H4 (cell line): ENCODE data around the gene TLE5. TPM values are rescaled to one million over a fixed set of nuclear protein-coding genes. Genes with fewer than 3 reads are reported as not detected.
A peak's percentile ranks its signal among the peaks of the same experiment; 100 is the strongest.
"Not testable (repeated sequence)": the region's sequence is repeated elsewhere in the genome, so short reads cannot be mapped to it uniquely, and the experiment has no call there.

Experiments
- DNase-seq: peaks from one replicate; pipeline ENCODE4 v3.0.0-alpha.2; 2015; ENCODE audit warnings: low spot score
- total RNA-seq: library from RNA; depleted of rRNA; stranded (reverse); fragments of >200 nt; shearing (Covaris generic); gene quantifications from 2 replicates; pipeline ENCODE4 v1.2.3, GENCODE V29; 2014

Gene TLE5
- total RNA-seq, 1 experiment from 2014 or later, result 136 TPM

DNA sequence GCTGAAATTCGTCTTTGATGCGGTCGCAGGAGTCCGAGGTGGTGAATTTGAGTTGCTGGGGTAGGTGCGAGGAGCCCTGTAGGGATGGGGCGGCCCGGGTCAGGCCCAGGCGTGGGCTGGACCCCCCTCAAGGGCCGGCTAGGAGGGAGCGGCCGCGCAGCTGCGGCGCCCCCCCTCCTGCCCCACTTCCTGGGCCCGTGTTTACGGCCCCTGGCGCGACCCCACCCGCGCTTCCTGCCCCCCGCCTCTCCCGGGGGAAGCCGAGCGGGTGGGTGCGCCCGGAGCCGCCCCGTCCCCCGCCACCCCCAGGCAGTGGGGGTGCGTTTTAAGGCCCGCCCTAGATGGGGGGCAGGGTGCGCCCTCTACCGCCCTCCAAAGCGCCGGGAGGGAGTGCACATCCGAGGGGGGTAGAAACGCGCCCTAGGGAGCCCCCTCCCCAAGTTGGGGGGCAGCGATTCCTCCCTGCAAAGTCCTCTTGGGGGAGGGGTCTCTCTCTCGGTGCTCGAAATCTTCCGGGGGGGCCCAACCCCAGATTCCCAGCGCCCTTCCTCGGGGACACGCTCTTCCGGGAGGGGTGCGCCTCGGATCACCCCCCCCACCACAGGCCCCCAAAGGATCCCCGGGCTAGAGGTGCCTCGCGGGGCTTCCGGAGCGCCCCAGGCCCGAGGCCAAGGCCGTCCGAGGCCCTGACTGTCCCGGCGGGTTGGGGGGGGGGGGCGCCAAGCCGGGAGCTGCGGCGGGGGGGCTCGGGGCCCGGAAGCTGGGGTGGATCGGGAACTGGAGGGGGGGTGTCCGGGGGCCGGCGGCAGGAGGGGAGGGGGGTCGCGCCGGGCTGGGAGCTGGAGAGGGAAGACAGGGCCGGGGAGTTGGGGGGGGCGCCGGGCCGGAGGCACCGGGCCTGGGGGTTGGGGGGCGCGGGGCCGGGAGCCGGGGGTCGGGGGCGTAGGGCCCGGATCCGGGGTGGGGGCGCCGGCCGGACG is 823 bp downstream of the TLE5 start:
- DNase-seq, result no peak

DNA sequence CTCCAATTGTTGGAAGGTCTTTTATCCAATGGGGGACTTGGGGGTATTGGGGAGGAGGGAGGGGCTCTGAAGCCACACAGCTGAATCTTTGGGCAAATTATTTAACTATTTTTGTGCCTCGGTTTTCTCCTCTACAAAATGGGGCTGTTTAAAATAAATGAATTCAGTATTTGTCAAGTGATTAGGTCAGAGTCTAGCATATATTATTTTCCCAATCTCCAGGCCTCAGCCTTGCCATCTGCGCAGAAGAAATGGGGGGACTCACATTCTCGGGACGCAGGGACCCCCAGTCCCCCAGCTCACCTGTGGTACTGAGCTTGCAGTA is 1.5 kb downstream of the TLE5 start:
- DNase-seq, result no peak

DNA sequence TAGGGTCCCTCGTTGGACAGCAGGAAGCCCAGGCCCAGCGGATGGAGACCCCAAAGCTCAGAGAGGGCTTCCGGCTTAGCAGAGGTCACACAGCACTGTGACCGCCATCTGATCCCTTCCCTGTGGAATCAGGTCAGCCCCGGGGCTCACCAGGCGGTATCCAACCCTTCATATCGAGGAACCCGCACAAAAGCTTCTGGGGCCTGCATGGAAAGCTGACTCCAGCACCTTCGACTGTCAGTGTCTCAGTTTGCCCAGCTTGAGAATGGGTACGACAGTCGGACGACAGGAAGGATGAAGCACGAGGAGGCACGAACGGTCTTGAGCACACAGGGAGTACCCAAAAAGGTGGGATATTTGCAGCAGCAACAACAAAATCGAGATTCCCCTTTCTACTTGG is 2.6 kb downstream of the TLE5 start:
- DNase-seq, result no peak

DNA sequence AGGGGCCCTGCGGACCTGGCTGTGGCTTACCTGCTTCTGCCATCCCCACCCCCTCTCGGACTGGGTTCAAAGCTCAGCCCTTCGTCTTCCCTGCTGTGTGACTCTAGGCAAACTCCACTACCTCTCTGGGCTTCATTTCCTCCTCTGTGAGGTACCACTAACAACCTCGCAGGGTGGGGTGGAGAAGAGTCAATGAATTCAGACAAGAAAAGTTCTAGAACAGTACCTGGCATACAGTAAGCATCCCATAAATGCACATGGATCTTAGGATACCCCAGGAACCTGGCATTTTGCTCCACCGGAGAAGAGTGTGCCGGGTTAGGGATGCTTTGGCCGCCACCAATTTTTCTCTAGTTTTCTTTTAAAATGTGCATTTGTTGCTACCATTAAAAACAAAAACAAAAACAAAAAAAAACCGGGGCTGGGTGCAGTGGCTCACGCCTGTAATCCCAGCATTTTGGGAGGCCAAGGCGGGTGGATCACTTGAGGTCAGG is 3.4 kb downstream of the TLE5 start:
- no peak for DNase-seq

DNA sequence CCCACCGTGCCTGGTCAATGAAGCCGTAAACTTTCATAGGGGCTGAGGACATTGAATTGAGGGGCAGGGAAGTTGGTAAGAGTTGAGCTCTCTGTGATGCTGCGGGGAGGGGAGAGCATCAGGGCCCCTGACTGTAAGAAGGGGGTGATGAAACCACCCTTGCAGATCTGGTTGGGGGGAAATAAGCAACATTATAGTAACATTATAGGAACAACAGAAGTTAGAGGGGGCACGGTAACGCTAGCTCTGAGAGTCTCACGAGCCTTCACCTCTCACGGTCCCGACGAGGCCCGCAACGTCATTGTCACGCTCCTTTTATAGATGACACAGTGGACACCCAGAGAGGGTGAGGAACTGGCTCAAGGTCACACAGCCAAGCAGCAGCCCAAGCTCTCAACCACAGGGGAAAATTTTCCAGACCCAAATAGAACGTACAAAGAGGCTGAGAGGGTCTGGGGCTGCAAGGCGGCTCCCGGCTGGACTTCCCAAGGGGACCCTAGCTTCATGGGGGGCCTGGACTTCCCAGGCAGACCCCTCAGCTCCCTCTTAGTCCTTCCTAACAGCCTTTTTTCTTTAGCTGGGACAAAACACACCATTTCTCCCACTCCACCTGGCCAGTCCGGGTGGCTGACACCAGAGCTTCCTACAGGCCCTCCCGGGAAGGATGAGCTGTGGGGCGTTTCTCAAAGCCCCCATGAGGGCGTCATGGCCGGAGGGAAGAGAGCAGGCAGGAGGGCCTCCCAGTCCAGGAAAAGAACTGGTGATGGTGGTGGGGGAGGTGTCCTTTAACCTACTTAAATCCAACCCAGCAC is 4.1 kb downstream of the TLE5 start:
- DNase-seq, result no peak

DNA sequence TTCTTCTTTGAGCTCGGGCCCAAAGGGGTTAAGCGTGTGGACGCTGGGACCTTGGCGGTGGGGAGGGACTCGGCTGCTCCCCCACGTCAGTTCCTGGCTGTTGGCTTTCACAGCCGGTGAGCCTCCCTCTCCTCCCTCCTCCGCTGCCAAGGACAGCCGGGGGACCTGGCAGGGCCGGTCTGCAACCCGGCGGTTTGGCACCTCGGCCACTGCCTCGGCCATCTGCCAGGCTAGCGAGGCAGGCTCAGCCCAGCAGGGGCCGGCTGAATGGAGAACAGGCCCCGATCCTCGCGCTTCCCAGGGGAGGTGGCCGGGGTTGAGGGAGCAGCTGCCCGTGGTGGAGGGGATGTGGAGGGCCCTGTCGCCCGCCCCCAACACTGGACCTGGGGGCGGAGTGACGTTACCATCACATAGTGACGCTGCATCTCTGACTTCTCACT is 5.0 kb downstream of the TLE5 start:
- no peak for DNase-seq

DNA sequence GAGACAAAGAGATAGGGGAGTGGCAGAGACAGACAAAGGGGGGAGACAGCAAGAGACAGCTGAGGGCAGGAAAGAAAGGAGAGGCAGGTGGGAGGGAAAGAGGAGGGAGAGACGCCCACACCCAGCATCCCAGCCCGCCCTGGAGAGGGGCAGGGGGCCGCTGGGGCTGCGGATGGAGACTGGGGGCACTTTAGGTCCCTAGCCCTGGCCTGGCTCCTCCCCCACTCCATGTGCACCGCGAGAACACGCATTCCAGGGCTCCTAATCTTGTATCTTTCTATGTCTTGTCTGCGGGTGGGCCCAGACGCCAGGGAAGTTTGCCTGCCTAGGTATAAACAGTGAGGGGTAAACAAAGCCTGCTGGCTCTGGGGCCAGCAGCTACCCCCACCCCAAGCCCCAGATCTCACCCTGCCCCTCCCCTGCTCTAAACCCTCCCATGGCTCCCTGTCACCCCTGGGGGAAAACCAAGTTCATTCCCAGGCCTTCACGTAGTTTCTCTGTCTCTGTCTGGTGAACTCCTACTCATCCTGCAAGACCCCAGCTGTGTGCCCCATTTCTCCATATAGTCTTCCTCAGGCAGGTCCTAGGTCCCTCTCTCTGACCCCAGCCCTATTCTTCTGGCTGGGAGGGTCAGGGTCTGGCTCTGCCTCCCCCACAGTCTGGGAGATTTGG is 5.7 kb downstream of the TLE5 start:
- no peak for DNase-seq

DNA sequence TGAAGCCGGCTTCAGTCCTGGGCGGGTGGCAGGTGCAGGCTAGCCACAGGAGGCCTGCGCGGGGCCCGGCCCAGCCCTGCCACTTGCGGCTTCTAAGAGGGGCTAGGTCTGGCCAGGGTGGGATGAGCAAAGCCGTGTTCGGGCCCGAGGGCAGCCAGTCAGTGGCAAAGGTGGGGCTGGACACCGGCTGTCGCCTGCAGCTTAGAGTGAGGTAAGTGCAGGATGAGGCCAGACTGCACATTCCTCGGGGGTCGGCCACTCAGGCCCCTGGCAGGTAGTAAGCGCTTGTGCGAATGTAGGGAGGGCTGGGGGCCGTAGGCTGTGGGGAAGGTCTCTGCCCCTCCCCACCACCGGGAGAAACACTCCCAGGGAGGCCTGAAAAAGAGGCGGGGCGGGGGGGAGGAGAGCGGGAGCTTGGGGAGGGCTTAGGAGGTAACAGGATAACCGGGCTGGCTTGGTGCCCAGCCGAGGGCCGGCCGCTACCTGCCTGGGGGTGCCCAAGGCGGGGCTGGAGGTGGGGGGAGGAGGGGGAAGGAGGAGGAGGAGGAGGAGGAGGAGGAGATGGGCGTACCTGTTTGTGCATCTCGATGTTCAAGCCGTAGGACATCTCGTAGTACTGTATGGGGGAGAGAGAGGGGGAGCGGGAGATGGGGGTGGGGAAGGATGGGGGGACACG is 6.4 kb downstream of the TLE5 start:
- DNase-seq, result no peak

DNA sequence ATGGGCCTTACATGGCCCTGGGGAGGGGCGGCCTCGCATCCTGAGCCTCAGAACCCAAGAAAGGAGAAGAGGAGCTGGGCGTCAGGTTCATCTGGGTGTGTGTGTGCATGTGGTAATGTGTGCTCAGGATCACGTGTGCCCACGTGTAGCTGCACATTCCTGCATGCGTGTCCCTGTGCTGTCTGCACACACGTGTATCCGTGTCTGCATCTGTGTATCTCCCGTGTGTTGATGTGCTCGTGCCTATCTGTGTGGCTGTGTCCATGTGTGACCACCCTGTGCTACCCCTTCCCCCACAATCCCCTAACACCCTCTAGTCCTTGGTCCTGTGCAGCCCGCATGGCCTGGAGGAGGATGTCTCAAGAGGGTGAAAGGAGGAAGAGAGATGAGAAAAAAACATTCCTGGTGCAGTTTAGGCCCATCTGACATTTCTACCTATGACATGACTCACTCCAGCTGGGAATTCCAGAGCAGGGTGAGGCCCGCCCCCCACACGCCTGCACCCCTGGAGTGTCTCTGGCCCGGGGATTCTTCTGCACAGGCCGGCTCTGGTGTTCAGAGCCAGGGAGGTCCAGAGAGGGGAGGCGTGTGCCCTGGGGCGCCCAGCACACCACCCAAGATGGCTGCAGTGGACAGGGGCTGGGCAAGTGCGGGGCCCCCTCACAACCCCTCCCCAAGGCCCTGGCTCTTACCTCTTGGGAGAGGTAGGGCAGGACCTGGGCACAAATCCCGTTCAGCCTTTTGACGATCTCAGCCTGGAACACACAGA is 7.1 kb downstream of the TLE5 start:
- DNase-seq, result no peak

DNA sequence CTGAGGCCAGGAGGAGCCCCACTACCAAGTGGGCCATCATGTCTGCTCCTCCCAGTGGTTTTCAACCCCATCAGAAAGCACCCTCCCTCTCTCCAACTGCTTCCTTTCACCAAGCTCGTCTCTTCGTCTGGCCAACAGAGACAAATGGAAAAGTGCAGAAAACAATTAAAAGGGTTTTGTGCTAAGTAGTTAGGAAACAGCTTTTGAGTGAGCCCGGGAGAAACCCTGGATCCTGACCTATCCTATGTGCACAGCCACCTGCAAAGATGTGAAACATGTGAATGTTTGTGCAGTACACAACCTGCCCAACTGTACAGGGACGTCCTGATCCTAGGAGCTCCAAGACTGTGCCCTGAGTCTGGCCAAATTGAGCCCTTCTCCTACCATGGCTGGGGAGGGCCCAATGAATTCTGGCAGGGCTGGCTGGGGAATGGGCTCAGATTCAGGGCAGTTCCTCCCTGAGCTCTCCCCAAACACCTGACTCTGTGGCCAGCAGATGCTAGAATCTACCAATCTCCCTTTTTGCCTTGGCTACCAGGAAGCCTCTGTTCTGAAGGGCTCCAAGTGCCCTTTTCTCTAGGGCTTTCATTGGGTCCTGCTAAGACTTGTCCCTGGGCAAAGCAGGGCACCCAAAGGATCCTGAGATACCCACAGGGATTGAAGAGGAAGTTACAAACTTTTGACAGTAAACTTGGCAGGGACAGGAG is 7.9 kb downstream of the TLE5 start:
- no peak for DNase-seq

DNA sequence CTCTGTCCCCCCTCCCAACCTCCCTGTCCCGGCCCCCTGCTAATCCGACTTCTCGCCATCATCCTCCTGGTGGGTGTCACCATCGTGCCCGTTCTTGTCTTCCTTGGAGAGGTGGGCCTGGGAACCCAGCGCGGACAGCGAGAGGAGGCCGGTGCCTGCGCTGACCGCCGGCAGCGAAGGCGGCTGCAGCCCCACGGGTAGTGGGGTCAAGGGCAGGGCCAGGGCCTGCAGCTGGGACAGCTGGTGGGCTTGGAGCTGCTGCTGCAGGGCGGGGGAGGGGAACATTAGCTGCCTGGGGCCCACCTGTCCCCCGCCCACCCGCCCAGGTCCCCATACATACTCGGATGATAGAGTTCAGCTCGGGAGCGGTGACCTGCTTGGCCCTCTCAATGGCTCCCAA is 8.5 kb downstream of the TLE5 start:
- no peak for DNase-seq

DNA sequence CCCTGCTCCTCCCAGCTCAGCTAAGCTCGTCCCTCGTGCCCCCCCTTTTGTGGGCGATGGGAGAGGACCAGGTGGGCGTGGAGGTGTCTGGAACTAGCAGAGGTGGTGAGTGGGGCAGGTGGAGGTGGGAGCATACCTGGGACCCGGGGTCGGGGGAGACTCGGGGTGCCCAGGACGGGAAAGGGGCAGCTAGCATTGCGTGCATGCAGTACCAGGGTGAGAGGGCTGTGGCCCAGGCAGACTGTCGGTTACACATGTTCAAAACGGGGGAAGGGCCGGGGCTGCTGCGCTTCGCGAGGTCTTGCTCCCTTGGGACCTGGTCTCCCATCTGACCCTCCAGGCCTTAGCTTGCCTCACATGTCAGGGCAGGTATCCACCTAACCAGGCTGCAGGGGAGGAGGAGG is 9.1 kb downstream of the TLE5 start:
- DNase-seq, result no peak

DNA sequence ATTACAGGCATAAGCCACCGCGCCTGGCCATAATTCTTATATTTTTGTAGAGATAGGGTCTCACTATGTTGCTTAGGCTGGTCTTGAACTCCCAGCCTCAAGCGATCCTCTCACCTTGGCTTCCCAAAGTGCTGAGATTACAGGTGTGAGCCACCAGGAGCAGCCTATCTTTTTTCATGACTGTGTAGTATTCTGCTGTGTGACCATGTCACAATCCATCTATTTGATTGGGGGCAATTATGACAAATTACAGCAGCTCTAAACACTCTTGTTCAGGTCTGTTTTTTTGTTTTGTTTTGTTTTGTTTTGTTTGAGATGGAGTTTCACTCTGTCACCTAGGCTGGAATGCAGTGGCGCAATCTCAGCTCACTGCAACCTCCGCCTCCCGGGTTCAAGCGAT is 12.3 kb downstream of the TLE5 start:
- DNase-seq, result not testable (repeated sequence)

DNA sequence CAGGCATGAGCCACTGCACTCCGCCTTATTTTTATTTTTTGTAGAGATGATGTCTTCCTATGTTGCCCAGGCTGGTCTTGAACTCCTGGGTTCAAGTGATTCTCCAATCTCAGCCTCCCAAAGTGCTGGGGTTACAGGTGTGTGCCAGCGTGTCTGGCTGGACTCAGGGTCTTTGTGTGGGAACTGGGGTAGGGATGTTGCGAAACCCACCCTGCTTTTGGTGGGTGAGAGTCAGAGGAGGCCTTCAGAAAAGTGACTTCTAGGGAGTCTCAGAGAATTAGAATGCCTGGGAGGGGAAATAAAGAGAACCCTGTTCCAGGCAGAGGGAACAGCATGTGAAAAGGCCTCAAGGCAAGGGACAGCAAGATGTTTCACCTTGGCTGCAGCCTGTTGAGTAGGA is 13.2 kb downstream of the TLE5 start:
- no peak for DNase-seq

DNA sequence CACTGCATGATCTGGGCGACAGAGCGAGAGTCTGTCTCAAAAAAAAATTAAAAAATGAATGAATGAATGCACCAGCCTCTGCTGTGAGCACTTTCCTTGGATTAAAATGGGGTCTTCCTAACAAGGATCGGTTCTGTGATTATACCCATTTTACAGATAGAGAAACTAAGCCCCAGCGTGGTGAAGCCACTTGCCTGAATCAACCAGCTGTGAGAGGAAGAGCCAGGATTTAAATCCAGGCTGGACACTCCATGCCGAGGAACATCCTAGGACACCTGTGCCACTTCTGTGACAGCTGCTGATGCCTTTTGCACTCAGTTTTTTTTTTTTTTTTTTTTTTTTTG is 14.1 kb downstream of the TLE5 start:
- no peak for DNase-seq

DNA sequence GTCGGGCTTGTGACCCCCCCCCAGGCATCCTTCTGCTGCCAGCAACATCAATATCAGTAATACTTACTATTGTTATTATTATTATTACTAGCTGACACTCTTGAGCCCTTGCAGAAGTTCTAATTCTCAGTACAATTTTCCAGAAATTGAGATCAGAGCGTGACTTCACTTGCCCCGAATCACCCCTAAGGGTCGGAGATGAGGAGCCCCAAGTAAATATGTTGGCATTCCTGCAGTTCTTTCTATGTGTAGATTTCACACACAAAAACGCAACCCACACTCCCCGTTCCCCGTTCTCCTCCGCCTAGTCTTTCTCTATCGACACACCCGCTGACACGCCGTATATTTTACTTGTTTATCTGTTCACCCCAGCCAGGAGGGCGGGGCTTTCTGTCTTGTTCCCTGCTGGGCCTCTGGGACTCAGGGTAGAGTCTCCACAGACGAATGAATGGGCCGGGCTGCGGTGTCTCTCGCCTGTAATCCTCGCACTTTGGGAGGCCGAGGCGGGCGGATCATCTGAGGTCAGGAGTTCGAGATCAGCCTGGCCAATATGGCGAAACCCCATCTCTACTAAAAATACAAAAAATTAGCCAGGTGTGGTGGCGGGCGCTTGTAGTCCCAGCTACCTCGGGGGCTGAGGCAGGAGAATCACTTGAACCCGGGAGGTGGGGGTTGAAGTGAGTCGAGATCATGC is 14.7 kb downstream of the TLE5 start:
- peak; percentile 68 for DNase-seq

DNA sequence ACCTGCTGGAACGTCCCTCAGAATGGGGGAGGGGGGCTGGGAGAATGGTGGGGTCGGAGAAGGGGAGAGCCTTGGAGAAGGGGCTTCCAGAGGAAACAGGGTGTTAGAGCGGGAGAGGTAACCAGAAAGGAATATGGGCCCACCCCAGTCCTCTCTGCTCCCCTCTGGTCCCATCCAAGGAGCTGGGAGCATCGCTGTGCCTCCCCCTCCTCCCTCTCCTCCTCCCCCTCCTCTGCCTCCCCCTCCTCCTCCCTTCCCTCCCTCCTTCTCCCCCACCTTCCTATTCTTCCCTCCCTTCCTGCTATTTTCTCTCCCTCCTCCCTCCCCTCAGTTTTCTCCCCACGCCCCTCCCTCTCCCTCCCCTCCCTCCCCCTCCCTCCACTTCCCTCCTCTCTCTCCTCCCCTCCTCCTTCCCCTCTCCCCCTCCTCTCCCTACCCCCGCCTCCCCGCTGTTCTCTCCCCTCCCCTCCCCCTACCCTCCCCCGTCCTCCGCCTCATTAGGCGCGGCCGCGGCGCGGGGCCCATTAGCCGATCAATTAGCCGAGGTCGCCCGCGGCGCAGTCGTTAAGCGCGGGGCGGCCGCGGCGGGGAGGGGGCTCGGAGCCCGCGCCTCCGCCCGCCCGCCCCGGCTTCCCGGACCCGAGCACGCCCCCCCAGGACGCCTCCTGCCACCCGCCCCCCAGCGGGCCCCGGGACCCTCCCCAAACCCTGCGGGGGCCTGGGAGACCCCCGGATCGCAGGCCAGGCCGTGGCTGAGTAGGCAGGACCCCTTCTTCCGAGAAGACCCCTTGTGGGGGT is 15.4 kb downstream of the TLE5 start:
- no peak for DNase-seq

DNA sequence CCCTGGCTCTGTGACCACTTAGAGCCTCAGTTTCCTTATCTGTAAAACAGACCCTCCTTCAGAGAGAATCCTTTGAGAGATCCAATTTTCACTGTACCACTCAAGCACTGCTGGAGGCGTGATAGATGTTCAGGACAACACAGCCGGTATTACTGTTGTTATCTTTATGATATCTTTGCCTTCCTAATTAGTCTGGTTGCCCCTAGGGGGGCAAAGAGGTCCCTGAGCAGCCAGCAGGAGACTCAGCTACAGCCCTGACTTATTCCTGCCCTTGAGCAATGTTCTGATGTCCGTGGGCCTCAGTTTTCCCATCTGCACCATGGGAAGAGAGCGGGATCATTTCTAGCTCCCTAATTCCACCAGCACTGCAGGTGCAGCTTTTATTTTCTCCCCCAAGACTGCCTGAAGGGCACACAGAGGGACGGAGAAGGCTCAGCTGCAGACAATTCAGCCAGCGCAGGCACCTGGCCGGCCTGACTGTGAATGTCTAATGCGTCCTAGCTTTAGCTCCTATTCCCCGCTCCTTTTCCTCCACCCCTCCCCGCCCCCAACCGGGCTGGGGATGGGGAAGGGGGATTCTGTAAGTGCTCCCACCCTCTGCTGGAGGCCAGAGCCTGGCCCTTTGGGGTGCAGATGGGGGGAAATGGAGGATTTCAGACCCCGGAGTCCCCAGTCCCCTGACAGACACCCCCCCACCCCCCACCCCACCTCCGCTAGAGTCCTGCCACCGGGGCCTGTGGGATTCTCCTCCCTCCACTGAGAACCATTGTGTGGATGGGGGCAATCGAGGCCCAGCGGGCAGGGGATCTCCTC is 16.2 kb downstream of the TLE5 start:
- DNase-seq, result no peak
